Jurkat, Clone E6-1 (cell line): ENCODE measurements around the gene ANKDD1A. TPM values are rescaled to one million over a fixed set of nuclear protein-coding genes. Genes with fewer than 3 reads are reported as not detected.
A peak's percentile ranks its signal among the peaks of the same experiment; 100 is the strongest.

Source experiments
- DNase-seq: peaks from one replicate; pipeline ENCODE4 v3.0.0-alpha.2; 2011; ENCODE audit warnings: low read depth, low spot score
- H3K4me3 ChIP-seq: 2 replicates; pipeline ENCODE4 v1.5.1; 2011; ENCODE audit warnings: mild to moderate bottlenecking, low read length, control low read depth, moderate library complexity
- polyA plus RNA-seq: library from polyadenylated mRNA; unstranded; fragments of >200 nt; gene quantifications from one replicate; pipeline ENCODE4 v1.2.1, GENCODE V29; 2012; ENCODE audit warnings: missing spikeins; ENCODE audit not compliant: insufficient read length, insufficient read depth

The ANKDD1A gene
- 1.2 TPM for polyA plus RNA-seq

- DNase-seq, result no peak
- peak within 1 kb of the TSS; percentile 42 for H3K4me3 ChIP-seq
Measured at GRCh38 chr15:64911311-64912186, at the start of gene ANKDD1A. Gene ANKDD1A (plus strand): TSS chr15:64911902. CDS start chr15:64911931, 29 bp downstream.

GRCh38 chr15:64861960-64862359 lies 49.7 kb upstream of the ANKDD1A start:
- H3K4me3 ChIP-seq, result no peak overlapping the region
- no peak for DNase-seq

GRCh38 chr15:64862408-64862807 lies 49.3 kb upstream of the ANKDD1A start:
- no peak overlapping the region for H3K4me3 ChIP-seq
- no peak for DNase-seq

- no peak overlapping the region for H3K4me3 ChIP-seq
- no peak for DNase-seq
Measured at GRCh38 chr15:64864068-64864467, 47.6 kb upstream of the ANKDD1A start.

GRCh38 chr15:64865126-64865997 lies 46.3 kb upstream of the ANKDD1A start:
- no peak overlapping the region for H3K4me3 ChIP-seq
- no peak for DNase-seq

- no peak for DNase-seq
- no peak overlapping the region for H3K4me3 ChIP-seq
Measured at GRCh38 chr15:64865998-64866520, 45.6 kb upstream of the ANKDD1A start.

GRCh38 chr15:64869501-64869900 lies 42.2 kb upstream of the ANKDD1A start:
- no peak overlapping the region for H3K4me3 ChIP-seq
- no peak for DNase-seq

- DNase-seq, result no peak
- H3K4me3 ChIP-seq, result no peak overlapping the region
Measured at GRCh38 chr15:64870353-64870752, 41.3 kb upstream of the ANKDD1A start.

GRCh38 chr15:64875641-64876223 lies 36.0 kb upstream of the ANKDD1A start:
- H3K4me3 ChIP-seq, result no peak overlapping the region
- DNase-seq, result no peak

- H3K4me3 ChIP-seq, result no peak overlapping the region
- no peak for DNase-seq
Measured at GRCh38 chr15:64877435-64877834, 34.3 kb upstream of the ANKDD1A start.

- DNase-seq, result no peak
- no peak overlapping the region for H3K4me3 ChIP-seq
Measured at GRCh38 chr15:64878705-64879104, 33.0 kb upstream of the ANKDD1A start.

GRCh38 chr15:64883100-64883581 lies 28.6 kb upstream of the ANKDD1A start:
- no peak for DNase-seq
- no peak overlapping the region for H3K4me3 ChIP-seq

GRCh38 chr15:64883997-64884511 lies 27.6 kb upstream of the ANKDD1A start:
- no peak for DNase-seq
- no peak overlapping the region for H3K4me3 ChIP-seq

GRCh38 chr15:64884679-64885078 lies 27.0 kb upstream of the ANKDD1A start:
- H3K4me3 ChIP-seq, result no peak overlapping the region
- no peak for DNase-seq

GRCh38 chr15:64888336-64888735 lies 23.4 kb upstream of the ANKDD1A start:
- no peak for DNase-seq
- no peak overlapping the region for H3K4me3 ChIP-seq

- H3K4me3 ChIP-seq, result no peak overlapping the region
- DNase-seq, result no peak
Measured at GRCh38 chr15:64891561-64891960, 20.1 kb upstream of the ANKDD1A start.

- no peak overlapping the region for H3K4me3 ChIP-seq
Measured at GRCh38 chr15:64892847-64893403, 18.8 kb upstream of the ANKDD1A start.

GRCh38 chr15:64893481-64894394 lies 18.0 kb upstream of the ANKDD1A start:
- peak; percentile 98 for DNase-seq
- peak overlapping the region; percentile 60 for H3K4me3 ChIP-seq

More at GRCh38 chr15:64892847-64893403, 18.8 kb upstream of the ANKDD1A start:
- no peak for DNase-seq
